A549 (cell line): ENCODE measurements around the gene TMC5.
"Not testable (repeated sequence)": the region's sequence is repeated elsewhere in the genome, so short reads cannot be mapped to it uniquely, and the experiment has no call there.

Experiments
- CHD2 ChIP-seq: fragments of 150-350 bp; IDR thresholded peaks from 2 replicates; pipeline ENCODE4 v1.6.1; 2014; ENCODE audit warnings: low read length; ENCODE audit not compliant: partially characterized antibody
- POLR2A ChIP-seq: IDR thresholded peaks from 2 replicates; pipeline ENCODE4 v1.6.1; 2012; ENCODE audit warnings: mild to moderate bottlenecking, low read length
- RCOR1 ChIP-seq: fragments of 150-350 bp; IDR thresholded peaks from 2 replicates; pipeline ENCODE4 v1.6.1; 2014; ENCODE audit warnings: antibody characterized with exemption, low read length, low read depth
- TF ChIP-seq, protein P1 (sequence below): fragments of >200 bp; sonication (Bioruptor Twin); formaldehyde crosslinking; IDR thresholded peaks from 3 replicates; pipeline ENCODE4 v1.5.1; 2016
- TF ChIP-seq, protein P2 (sequence below): fragments of >200 bp; sonication (Bioruptor Twin); formaldehyde crosslinking; IDR thresholded peaks from 3 replicates; pipeline ENCODE4 v1.6.1; 2016

DNA sequence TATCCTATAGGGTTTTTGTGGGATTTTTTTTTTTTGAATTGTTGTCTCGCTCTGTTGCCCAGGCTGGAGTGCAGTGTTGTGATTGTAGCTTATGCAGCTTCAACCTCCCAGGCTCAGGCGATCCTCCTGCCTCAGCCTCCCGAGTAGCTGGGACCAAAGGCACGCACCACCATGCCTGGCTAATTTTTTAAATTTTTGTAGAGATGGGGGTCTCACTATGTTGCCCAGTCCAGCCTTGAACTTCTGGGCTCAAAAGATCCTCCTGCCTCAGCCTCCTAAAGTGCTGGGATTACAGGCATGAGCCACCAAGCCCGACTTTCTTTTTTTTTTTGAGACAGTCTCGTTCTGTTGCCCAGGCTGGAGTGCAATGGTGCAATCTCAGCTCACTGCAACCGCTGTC is 5.6 kb upstream of the TMC5 start:
- TF ChIP-seq, protein P1, sequence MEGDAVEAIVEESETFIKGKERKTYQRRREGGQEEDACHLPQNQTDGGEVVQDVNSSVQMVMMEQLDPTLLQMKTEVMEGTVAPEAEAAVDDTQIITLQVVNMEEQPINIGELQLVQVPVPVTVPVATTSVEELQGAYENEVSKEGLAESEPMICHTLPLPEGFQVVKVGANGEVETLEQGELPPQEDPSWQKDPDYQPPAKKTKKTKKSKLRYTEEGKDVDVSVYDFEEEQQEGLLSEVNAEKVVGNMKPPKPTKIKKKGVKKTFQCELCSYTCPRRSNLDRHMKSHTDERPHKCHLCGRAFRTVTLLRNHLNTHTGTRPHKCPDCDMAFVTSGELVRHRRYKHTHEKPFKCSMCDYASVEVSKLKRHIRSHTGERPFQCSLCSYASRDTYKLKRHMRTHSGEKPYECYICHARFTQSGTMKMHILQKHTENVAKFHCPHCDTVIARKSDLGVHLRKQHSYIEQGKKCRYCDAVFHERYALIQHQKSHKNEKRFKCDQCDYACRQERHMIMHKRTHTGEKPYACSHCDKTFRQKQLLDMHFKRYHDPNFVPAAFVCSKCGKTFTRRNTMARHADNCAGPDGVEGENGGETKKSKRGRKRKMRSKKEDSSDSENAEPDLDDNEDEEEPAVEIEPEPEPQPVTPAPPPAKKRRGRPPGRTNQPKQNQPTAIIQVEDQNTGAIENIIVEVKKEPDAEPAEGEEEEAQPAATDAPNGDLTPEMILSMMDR, result not testable (repeated sequence)
- TF ChIP-seq, protein P2, sequence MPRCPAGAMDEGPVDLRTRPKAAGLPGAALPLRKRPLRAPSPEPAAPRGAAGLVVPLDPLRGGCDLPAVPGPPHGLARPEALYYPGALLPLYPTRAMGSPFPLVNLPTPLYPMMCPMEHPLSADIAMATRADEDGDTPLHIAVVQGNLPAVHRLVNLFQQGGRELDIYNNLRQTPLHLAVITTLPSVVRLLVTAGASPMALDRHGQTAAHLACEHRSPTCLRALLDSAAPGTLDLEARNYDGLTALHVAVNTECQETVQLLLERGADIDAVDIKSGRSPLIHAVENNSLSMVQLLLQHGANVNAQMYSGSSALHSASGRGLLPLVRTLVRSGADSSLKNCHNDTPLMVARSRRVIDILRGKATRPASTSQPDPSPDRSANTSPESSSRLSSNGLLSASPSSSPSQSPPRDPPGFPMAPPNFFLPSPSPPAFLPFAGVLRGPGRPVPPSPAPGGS, result not testable (repeated sequence)
- not testable (repeated sequence) for TF ChIP-seq POLR2A, CHD2, RCOR1
